Upper lobe of left lung (tissue), 4 donors: ENCODE data around the gene CPEB4.

Experiments
- POLR2A ChIP-seq, 4 donors: fragments of 450-650 bp; IDR thresholded peaks; one replicate each; pipeline ENCODE4 v1.5.1; 2016 to 2017; ENCODE audit warnings: antibody characterized with exemption in 4 of 4, mild to moderate bottlenecking in 2 of 4
- POLR2AphosphoS5 ChIP-seq, 2 donors: sonication (generic); formaldehyde crosslinking; IDR thresholded peaks; one replicate each; pipeline ENCODE4 v1.5.1; 2017; ENCODE audit warnings: antibody characterized with exemption in 2 of 2
- TF ChIP-seq, protein P1 (sequence below), 6 experiments: fragments of 450-650 bp in 4 of 6; fragments of 200-600 bp in 2 of 6; sonication (generic) in 2 of 6; IDR thresholded peaks; one replicate each; pipeline ENCODE4 v1.5.1; 2016 to 2019; ENCODE audit warnings: antibody characterized with exemption in 6 of 6

DNA sequence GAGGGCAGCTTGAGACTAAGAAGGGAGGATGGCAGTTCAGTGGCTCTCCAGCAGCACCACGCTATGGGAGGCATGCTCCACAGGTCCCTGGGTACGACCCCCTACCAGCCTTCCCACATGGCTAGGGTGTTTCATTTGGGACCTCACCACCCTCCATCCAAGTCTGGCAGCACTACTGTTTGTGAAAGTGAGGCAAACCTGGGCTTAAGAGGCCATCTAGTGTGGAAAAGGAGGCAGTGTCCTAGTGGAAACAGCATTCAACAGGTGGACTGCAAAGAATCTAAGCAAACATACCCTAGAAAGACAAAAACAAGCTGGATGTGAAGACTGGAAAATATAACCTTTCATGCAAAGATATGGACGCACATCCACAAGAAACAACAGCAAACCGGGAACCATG lies 96.1 kb downstream of the CPEB4 start:
- TF ChIP-seq, protein P1, sequence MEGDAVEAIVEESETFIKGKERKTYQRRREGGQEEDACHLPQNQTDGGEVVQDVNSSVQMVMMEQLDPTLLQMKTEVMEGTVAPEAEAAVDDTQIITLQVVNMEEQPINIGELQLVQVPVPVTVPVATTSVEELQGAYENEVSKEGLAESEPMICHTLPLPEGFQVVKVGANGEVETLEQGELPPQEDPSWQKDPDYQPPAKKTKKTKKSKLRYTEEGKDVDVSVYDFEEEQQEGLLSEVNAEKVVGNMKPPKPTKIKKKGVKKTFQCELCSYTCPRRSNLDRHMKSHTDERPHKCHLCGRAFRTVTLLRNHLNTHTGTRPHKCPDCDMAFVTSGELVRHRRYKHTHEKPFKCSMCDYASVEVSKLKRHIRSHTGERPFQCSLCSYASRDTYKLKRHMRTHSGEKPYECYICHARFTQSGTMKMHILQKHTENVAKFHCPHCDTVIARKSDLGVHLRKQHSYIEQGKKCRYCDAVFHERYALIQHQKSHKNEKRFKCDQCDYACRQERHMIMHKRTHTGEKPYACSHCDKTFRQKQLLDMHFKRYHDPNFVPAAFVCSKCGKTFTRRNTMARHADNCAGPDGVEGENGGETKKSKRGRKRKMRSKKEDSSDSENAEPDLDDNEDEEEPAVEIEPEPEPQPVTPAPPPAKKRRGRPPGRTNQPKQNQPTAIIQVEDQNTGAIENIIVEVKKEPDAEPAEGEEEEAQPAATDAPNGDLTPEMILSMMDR (IDR thresholded peaks at IDR 0.05) = peak in 2 of 6 experiments; percentile 25 to 40
- TF ChIP-seq POLR2A (IDR thresholded peaks at IDR 0.05) = no peak
- TF ChIP-seq POLR2AphosphoS5 (IDR thresholded peaks at IDR 0.05) = no peak
